Vagina (tissue), 2 donors: ENCODE results near the gene GOSR2.

ENCODE experiments used
- POLR2AphosphoS5 ChIP-seq, 2 donors: sonication (generic); formaldehyde crosslinking; IDR thresholded peaks; one replicate each; pipeline ENCODE4 v1.9.0; 2017; ENCODE audit warnings: antibody characterized with exemption in 2 of 2, mild to moderate bottlenecking in 2 of 2, low read depth in 1 of 2; ENCODE audit not compliant: insufficient read depth in 1 of 2
- TF ChIP-seq, protein P1 (sequence below), 3 experiments: fragments of 450-650 bp in 2 of 3; fragments of 200-600 bp in 1 of 3; sonication (generic) in 1 of 3; IDR thresholded peaks; one replicate each; pipeline ENCODE4 v1.5.1; 2017 to 2019; ENCODE audit warnings: antibody characterized with exemption in 3 of 3, mild to moderate bottlenecking in 2 of 3, moderate library complexity in 2 of 3

- TF ChIP-seq POLR2AphosphoS5 (IDR thresholded peaks at IDR 0.05; ENCODE audit: insufficient read depth in 1 of 2, low read depth in 1 of 2), result no peak
- TF ChIP-seq, protein P1, sequence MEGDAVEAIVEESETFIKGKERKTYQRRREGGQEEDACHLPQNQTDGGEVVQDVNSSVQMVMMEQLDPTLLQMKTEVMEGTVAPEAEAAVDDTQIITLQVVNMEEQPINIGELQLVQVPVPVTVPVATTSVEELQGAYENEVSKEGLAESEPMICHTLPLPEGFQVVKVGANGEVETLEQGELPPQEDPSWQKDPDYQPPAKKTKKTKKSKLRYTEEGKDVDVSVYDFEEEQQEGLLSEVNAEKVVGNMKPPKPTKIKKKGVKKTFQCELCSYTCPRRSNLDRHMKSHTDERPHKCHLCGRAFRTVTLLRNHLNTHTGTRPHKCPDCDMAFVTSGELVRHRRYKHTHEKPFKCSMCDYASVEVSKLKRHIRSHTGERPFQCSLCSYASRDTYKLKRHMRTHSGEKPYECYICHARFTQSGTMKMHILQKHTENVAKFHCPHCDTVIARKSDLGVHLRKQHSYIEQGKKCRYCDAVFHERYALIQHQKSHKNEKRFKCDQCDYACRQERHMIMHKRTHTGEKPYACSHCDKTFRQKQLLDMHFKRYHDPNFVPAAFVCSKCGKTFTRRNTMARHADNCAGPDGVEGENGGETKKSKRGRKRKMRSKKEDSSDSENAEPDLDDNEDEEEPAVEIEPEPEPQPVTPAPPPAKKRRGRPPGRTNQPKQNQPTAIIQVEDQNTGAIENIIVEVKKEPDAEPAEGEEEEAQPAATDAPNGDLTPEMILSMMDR (IDR thresholded peaks at IDR 0.05), result no peak
These were observed 59.6 kb downstream of the GOSR2 start for GRCh38 chr17:46982577-46982976.
